GM12801 (cell line): ENCODE data around the gene PCDHB16.
"Not testable (repeated sequence)": the region's sequence is repeated elsewhere in the genome, so short reads cannot be mapped to it uniquely, and the experiment has no call there.

Experiments used
- TF ChIP-seq, protein P1 (sequence below): IDR thresholded peaks from one replicate; pipeline ENCODE4 v1.5.1; 2011; ENCODE audit warnings: control low read depth; ENCODE audit not compliant: insufficient read length; ENCODE audit errors: extremely low read depth

The PCDHB16 gene

DNA sequence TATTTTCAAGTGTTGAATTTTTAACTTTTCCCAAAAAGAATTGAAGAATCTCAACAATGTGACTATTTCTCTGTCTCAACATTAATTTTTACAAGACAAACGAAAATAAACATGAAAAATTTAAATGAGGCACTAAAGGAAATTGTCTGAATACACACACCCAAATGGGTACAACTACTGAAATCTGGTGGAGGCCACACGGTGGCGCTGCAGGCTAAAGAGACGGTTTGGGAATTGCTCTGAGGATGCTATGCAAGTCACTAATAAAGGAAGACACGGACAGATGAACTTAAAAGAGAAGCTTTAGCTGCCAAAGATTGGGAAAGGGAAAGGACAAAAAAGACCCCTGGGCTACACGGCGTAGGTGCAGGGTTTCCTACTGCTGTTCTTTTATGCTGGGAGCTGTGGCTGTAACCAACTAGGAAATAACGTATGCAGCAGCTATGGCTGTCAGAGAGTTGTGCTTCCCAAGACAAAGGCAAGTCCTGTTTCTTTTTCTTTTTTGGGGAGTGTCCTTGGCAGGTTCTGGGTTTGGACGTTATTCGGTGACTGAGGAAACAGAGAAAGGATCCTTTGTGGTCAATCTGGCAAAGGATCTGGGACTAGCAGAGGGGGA lies 10.0 kb downstream of the PCDHB16 start, which contains the start of gene PCDHB10:
Gene PCDHB10 (plus strand): TSS at position 244 of the 616 bp plus-strand sequence. CDS start 200 bp downstream, at position 444.
- TF ChIP-seq, protein P1, sequence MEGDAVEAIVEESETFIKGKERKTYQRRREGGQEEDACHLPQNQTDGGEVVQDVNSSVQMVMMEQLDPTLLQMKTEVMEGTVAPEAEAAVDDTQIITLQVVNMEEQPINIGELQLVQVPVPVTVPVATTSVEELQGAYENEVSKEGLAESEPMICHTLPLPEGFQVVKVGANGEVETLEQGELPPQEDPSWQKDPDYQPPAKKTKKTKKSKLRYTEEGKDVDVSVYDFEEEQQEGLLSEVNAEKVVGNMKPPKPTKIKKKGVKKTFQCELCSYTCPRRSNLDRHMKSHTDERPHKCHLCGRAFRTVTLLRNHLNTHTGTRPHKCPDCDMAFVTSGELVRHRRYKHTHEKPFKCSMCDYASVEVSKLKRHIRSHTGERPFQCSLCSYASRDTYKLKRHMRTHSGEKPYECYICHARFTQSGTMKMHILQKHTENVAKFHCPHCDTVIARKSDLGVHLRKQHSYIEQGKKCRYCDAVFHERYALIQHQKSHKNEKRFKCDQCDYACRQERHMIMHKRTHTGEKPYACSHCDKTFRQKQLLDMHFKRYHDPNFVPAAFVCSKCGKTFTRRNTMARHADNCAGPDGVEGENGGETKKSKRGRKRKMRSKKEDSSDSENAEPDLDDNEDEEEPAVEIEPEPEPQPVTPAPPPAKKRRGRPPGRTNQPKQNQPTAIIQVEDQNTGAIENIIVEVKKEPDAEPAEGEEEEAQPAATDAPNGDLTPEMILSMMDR, result no peak

DNA sequence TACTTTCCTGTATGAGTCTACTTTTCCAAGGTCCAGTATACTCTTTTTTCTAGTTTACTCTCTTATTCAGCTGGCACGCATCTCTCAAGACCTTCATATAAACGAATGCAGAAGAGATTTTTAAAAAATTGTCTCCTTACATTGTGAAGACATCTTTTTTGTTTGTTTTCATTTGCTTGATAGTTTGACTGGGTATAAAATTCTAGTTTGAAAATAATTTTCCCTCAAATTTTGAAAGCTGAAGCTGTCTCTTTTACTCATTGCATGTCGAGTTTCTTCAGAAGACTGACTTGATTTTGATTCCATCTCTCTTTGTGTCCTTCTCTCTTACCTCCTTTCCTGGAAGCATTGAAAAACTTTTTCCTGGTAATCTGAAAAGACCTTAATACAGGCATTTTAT lies 14.2 kb downstream of the PCDHB16 start:
- TF ChIP-seq, protein P1, result no peak

DNA sequence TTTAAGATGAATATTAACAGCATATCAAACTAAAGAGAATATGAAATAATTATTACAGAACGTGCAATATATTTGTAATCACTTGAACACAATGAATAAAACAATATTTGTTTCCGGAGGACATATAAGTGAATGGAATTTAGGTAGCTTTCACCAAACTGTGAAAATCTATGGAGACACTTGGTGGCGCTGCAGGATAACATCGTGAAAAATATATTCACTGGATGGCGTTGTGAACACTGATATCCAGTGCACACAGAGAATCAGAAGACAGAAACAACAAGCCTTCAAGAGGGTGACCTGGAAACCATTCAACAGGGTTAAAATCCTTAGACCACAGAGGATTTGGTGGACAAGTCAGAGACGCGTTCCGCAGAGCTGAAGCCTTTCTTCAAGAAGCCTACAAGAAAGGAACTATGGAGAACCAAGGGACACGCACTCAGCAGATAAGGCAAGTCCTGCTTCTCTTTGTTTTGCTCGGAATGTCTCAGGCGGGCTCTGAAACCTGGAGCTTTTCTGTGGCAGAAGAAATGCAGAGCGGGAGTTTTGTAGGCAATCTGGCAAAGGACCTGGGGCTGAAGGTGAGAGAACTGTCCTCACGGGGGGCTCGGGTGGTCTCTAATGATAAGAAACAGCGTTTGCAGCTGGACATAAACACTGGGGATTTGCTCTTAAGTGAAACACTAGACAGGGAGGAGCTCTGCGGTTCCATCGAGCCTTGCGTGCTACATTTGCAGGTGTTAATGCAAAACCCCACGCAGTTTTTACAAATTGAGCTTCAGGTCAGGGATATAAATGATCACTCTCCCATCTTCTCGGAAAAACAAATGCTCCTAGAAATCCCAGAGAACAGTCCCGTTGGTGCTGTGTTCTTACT lies 17.4 kb downstream of the PCDHB16 start, which contains the start of gene PCDHB11:
Gene PCDHB11 (plus strand): TSS at position 269 of the 877 bp plus-strand sequence. CDS start 148 bp downstream, at position 417.
- TF ChIP-seq, protein P1, result no peak

DNA sequence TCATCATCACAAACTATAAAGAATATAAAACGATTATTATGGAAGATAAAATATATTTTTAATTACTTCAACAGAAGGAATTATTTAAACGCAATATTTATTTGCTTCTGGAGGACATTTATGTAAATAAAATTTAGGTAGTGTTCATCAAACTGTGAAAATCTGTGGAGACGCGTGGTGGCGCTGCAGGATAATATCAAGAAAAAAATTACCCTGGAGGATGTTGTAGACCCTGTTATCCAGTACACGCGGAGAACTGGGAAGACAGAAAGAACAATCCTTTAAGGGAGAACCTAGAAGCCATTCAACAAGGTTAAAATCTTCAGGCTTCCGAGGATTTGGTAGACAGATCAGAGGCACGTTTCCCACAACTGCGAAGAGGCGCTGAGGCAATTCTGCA lies 26.3 kb downstream of the PCDHB16 start, which contains the start of gene PCDHB12:
Gene PCDHB12 (plus strand): TSS at position 242 of the 400 bp plus-strand sequence. CDS start 189 bp downstream, outside the sequence.
- TF ChIP-seq, protein P1, result no peak

DNA sequence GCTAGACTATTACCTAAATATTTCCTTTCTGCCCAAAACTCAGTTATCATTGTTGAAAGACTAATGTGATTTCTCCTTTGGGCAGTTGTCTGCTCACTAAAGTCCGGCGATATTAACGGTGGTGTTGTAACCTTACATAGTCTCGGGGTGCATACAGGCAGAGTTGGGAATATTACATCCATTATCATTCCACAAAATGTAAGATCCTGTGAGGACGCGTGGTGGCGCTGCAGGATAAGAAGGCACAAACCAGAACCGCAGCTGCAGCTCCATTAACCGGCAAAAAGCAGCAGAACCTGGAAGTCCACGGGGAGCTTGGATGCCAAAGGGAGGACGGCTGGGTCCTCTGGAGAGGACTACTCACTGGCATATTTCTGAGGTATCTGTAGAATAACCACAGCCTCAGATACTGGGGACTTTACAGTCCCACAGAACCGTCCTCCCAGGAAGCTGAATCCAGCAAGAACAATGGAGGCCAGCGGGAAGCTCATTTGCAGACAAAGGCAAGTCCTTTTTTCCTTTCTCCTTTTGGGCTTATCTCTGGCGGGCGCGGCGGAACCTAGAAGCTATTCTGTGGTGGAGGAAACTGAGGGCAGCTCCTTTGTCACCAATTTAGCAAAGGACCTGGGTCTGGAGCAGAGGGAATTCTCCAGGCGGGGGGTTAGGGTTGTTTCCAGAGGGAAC lies 31.6 kb downstream of the PCDHB16 start, which contains the start of gene PCDHB13:
Gene PCDHB13 (plus strand): TSS at position 264 of the 684 bp plus-strand sequence. CDS start 205 bp downstream, at position 469.
- TF ChIP-seq, protein P1, result not testable (repeated sequence)

DNA sequence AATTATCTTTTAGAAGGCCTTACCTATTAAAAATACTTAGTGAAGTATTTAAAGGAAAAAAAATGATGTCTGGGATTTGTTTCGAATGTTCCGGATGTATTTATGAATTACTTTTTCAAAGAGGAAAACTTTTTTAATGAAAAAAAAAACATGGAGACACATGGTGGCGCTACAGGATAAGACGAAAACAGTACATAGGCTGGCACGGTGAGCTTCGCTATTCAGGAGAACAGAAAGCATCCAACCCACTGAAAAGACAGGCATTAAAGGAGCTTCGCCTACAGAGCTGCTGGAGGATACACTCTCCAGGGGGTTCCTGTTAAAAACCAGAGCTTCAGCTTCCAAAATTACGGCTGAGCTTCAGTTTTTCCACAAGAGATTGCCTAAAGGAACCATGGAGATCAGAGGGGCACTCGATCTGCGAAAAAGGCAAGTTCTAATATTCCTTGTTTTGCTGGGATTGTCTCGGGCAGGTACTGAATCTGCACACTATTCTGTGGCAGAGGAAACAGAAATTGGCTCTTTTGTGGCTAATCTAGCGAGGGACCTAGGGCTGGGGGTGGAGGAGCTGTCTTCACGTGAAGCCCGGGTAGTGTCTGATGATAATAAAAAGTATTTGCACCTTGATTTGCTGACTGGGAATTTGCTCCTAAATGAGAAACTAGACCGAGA lies 41.1 kb downstream of the PCDHB16 start, which contains the start of gene PCDHB14:
Gene PCDHB14 (plus strand): TSS at position 232 of the 672 bp plus-strand sequence. CDS start 163 bp downstream, at position 395.
- TF ChIP-seq, protein P1, result no peak
